GM23338 (cell line): Measurements from ENCODE around the gene MYL4. TPM values are rescaled to one million over a fixed set of nuclear protein-coding genes. Genes with fewer than 3 reads are reported as not detected.

ENCODE experiments used
- ATAC-seq: fragments of 200-7000 bp; cut with Tn5 transposase; 3 replicates; pipeline ENCODE4 v1.9.1; 2020
- DNase-seq: peaks from one replicate; pipeline ENCODE4 v3.0.0-alpha.2; 2015; ENCODE audit warnings: low spot score
- H2AFZ ChIP-seq: fragments of 200-600 bp; sonication (generic); 2 replicates; pipeline ENCODE4 v1.8.0; 2016; ENCODE audit warnings: antibody characterized with exemption, mild to moderate bottlenecking, moderate library complexity
- H3F3A ChIP-seq: fragments of 200-600 bp; sonication (generic); replicated peaks from 2 replicates; pipeline ENCODE4 v1.8.0; 2017; ENCODE audit warnings: antibody characterized with exemption, mixed run types, low read depth
- H3K27ac ChIP-seq: fragments of 200-600 bp; sonication (generic); 2 replicates; pipeline ENCODE4 v1.6.1; 2016; ENCODE audit warnings: low read depth
- H3K27me3 ChIP-seq: fragments of 200-600 bp; sonication (generic); 2 replicates; pipeline ENCODE4 v1.8.0; 2016; ENCODE audit warnings: mild to moderate bottlenecking, mixed run types, moderate library complexity; ENCODE audit not compliant: insufficient read depth
- H3K36me3 ChIP-seq: fragments of 200-600 bp; sonication (generic); 2 replicates; pipeline ENCODE4 v1.8.0; 2016; ENCODE audit warnings: mild to moderate bottlenecking; ENCODE audit not compliant: insufficient read depth
- H3K4me1 ChIP-seq: fragments of 200-600 bp; sonication (generic); 2 replicates; pipeline ENCODE4 v1.8.0; 2016; ENCODE audit warnings: mild to moderate bottlenecking, moderate library complexity; ENCODE audit not compliant: insufficient read depth
- H3K4me2 ChIP-seq: fragments of 200-600 bp; sonication (generic); 2 replicates; pipeline ENCODE4 v1.7.1; 2017; ENCODE audit warnings: mixed run types
- H3K4me3 ChIP-seq: fragments of 200-600 bp; sonication (generic); 2 replicates; pipeline ENCODE4 v1.6.1; 2016; ENCODE audit warnings: mixed run types
- H3K79me2 ChIP-seq: fragments of 200-600 bp; sonication (generic); replicated peaks from 2 replicates; pipeline ENCODE4 v1.8.0; 2017; ENCODE audit warnings: mild to moderate bottlenecking; ENCODE audit not compliant: insufficient read depth
- H3K9me2 ChIP-seq: fragments of 200-600 bp; sonication (generic); 2 replicates; pipeline ENCODE4 v1.8.0; 2017; ENCODE audit not compliant: insufficient read depth
- H4K20me1 ChIP-seq: fragments of 200-600 bp; sonication (generic); replicated peaks from 2 replicates; pipeline ENCODE4 v1.8.0; 2017; ENCODE audit warnings: mild to moderate bottlenecking; ENCODE audit not compliant: insufficient read depth
- H3K27ac Mint-ChIP-seq: 2 replicates; pipeline ENCODE4 v1.8.0; 2020; ENCODE audit warnings: inconsistent platforms, mild to moderate bottlenecking, moderate library complexity, mixed read lengths
- H3K27me3 Mint-ChIP-seq: 3 replicates; pipeline ENCODE4 v1.8.0; 2022; ENCODE audit warnings: low read depth, mild to moderate bottlenecking, moderate library complexity, mixed read lengths, inconsistent platforms; ENCODE audit not compliant: insufficient read depth, poor library complexity
- H3K36me3 Mint-ChIP-seq: 3 replicates; pipeline ENCODE4 v1.8.0; 2021; ENCODE audit warnings: low read depth, mild to moderate bottlenecking, inconsistent platforms, moderate library complexity, mixed read lengths
- H3K4me1 Mint-ChIP-seq: 3 replicates; pipeline ENCODE4 v1.8.0; 2020; ENCODE audit warnings: mild to moderate bottlenecking, inconsistent platforms, mixed read lengths
- H3K4me3 Mint-ChIP-seq: 3 replicates; pipeline ENCODE4 v1.8.0; 2021; ENCODE audit warnings: moderate library complexity, mild to moderate bottlenecking, inconsistent platforms, mixed read lengths
- H3K9me3 Mint-ChIP-seq: 3 replicates; pipeline ENCODE4 v1.8.0; 2020; ENCODE audit warnings: moderate library complexity, mild to moderate bottlenecking, inconsistent platforms, mixed read lengths
- CREB1 ChIP-seq: fragments of 250-450 bp; sonication (Bioruptor Pico); IDR thresholded peaks from 2 replicates; pipeline ENCODE4 v1.5.0; 2020; ENCODE audit warnings: low read depth, mild to moderate bottlenecking, moderate library complexity
- EZH2 ChIP-seq: fragments of 200-600 bp; sonication (generic); IDR thresholded peaks from one replicate; pipeline ENCODE4 v1.8.0; 2017; ENCODE audit warnings: antibody characterized with exemption, mild to moderate bottlenecking, low read depth; ENCODE audit not compliant: unreplicated experiment
- EZH2phosphoT487 ChIP-seq: fragments of 200-600 bp; sonication (generic); IDR thresholded peaks from one replicate; pipeline ENCODE4 v1.8.1; 2018; ENCODE audit warnings: antibody characterized with exemption; ENCODE audit not compliant: unreplicated experiment
- JUNB ChIP-seq: IDR thresholded peaks from one replicate; pipeline ENCODE4 v1.6.1; 2016; ENCODE audit warnings: antibody characterized with exemption; ENCODE audit not compliant: unreplicated experiment
- NANOG ChIP-seq: IDR thresholded peaks from 2 replicates; pipeline ENCODE4 v1.6.1; 2016; ENCODE audit warnings: antibody characterized with exemption, borderline replicate concordance
- POLR2AphosphoS5 ChIP-seq: IDR thresholded peaks from 2 replicates; pipeline ENCODE4 v1.6.1; 2016; ENCODE audit warnings: antibody characterized with exemption, low read depth
- STAT1 ChIP-seq: IDR thresholded peaks from one replicate; pipeline ENCODE4 v1.6.1; 2016; ENCODE audit warnings: antibody characterized with exemption; ENCODE audit not compliant: unreplicated experiment
- ZNF114 ChIP-seq: fragments of 250-450 bp; sonication (Bioruptor Pico); IDR thresholded peaks from 2 replicates; pipeline ENCODE4 v1.5.0; 2020; ENCODE audit warnings: mild to moderate bottlenecking, moderate library complexity
- ZNF331 ChIP-seq: fragments of 250-450 bp; sonication (Bioruptor Pico); IDR thresholded peaks from 2 replicates; pipeline ENCODE4 v1.5.0; 2020; ENCODE audit warnings: low read depth, mild to moderate bottlenecking, moderate library complexity
- polyA plus RNA-seq: library from polyadenylated mRNA; unstranded; fragments of >200 nt; fragmentation: Nextera tagmentation; extraction: Ambion mirVana; gene quantifications from 2 replicates; pipeline ENCODE4 v1.2.1, GENCODE V29; 2016
- total RNA-seq: library from RNA; depleted of rRNA; stranded (reverse); fragments of >200 nt; shearing (Covaris generic); gene quantifications from 2 replicates; pipeline ENCODE4 v1.2.3, GENCODE V29; 2014
- TF ChIP-seq, protein P1 (sequence below): IDR thresholded peaks from 2 replicates; pipeline ENCODE4 v1.6.1; 2016; ENCODE audit warnings: antibody characterized with exemption
- TF ChIP-seq, protein P2 (sequence below): fragments of 250-450 bp; sonication (Bioruptor Pico); IDR thresholded peaks from 2 replicates; pipeline ENCODE4 v1.5.0; 2020; ENCODE audit warnings: mild to moderate bottlenecking, moderate library complexity
- TF ChIP-seq, protein P3 (sequence below), 2 experiments: fragments of 200-600 bp in 1 of 2; sonication (generic) in 1 of 2; conservative IDR thresholded peaks; 2 replicates each; pipeline versions ENCODE4 v1.5.1 to v1.6.1; 2016 to 2017; ENCODE audit warnings: antibody characterized with exemption in 2 of 2, low read depth in 2 of 2, mild to moderate bottlenecking in 2 of 2, moderate library complexity in 1 of 2
- TF ChIP-seq, protein P4 (sequence below): IDR thresholded peaks from one replicate; pipeline ENCODE4 v1.6.1; 2018; ENCODE audit warnings: antibody characterized with exemption; ENCODE audit not compliant: unreplicated experiment

MYL4 gene
- total and polyA plus RNA-seq, 2 experiments from 2014 or later = 0.44 TPM; not detected in 1

DNA sequence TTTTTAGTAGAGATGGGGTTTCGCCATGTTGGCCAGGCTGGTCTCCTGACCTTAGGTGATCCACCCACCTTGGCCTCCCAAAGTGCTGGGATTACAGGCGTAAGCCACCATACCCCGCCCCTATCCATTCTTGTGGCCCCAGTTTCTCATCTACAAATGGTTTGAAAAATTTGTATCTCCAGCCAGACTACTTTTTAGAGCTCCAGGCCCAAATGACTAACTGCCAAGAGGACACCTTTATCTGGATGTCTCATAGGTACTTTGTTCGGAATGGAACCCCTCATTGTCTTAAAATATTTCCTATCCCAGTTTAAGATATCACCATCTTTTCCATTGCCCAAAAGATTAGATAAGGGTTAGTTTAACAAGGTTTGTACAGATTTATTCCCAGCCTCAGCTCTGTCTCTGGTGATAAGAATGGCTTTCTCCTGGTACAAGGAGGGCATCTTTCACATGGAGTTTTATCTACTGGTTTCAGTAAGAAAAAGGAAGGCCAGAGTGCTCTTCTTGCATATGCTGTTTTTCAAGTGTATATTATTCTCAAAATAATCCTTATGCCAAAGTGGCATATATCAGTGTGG lies 15.1 kb upstream of the MYL4 start:
- H3K79me2 ChIP-seq = no peaks in the 10 kb centered on the region
- H3K36me3 Mint-ChIP-seq = no peaks in the 10 kb centered on the region; the same call in 2 of the 3 replicates
- H3K4me3 ChIP-seq = no peak overlapping the region
- no peak overlapping the region for H3K27ac Mint-ChIP-seq
- no peaks in the 10 kb centered on the region for H4K20me1 ChIP-seq
- H3K36me3 ChIP-seq = no peaks in the 10 kb centered on the region
- H3K27me3 Mint-ChIP-seq = peaks cover 9% of the 10 kb centered on the region
- peaks cover 4% of the 10 kb centered on the region; the same call in 1 of the 2 replicates for H3K4me1 ChIP-seq
- peaks cover 4% of the 10 kb centered on the region; the same call in 2 of the 3 replicates for H3K4me1 Mint-ChIP-seq
- H3K27ac ChIP-seq = no peak overlapping the region
- TF ChIP-seq ZNF331 (CRISPR knock-in tag) = no peak
- no peak for TF ChIP-seq EZH2
- no peak for TF ChIP-seq STAT1
- TF ChIP-seq, protein P1, sequence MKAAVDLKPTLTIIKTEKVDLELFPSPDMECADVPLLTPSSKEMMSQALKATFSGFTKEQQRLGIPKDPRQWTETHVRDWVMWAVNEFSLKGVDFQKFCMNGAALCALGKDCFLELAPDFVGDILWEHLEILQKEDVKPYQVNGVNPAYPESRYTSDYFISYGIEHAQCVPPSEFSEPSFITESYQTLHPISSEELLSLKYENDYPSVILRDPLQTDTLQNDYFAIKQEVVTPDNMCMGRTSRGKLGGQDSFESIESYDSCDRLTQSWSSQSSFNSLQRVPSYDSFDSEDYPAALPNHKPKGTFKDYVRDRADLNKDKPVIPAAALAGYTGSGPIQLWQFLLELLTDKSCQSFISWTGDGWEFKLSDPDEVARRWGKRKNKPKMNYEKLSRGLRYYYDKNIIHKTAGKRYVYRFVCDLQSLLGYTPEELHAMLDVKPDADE = no peak
- TF ChIP-seq EZH2phosphoT487 = no peak
- no peak for TF ChIP-seq NANOG
- TF ChIP-seq JUNB = no peak
- TF ChIP-seq, protein P2, sequence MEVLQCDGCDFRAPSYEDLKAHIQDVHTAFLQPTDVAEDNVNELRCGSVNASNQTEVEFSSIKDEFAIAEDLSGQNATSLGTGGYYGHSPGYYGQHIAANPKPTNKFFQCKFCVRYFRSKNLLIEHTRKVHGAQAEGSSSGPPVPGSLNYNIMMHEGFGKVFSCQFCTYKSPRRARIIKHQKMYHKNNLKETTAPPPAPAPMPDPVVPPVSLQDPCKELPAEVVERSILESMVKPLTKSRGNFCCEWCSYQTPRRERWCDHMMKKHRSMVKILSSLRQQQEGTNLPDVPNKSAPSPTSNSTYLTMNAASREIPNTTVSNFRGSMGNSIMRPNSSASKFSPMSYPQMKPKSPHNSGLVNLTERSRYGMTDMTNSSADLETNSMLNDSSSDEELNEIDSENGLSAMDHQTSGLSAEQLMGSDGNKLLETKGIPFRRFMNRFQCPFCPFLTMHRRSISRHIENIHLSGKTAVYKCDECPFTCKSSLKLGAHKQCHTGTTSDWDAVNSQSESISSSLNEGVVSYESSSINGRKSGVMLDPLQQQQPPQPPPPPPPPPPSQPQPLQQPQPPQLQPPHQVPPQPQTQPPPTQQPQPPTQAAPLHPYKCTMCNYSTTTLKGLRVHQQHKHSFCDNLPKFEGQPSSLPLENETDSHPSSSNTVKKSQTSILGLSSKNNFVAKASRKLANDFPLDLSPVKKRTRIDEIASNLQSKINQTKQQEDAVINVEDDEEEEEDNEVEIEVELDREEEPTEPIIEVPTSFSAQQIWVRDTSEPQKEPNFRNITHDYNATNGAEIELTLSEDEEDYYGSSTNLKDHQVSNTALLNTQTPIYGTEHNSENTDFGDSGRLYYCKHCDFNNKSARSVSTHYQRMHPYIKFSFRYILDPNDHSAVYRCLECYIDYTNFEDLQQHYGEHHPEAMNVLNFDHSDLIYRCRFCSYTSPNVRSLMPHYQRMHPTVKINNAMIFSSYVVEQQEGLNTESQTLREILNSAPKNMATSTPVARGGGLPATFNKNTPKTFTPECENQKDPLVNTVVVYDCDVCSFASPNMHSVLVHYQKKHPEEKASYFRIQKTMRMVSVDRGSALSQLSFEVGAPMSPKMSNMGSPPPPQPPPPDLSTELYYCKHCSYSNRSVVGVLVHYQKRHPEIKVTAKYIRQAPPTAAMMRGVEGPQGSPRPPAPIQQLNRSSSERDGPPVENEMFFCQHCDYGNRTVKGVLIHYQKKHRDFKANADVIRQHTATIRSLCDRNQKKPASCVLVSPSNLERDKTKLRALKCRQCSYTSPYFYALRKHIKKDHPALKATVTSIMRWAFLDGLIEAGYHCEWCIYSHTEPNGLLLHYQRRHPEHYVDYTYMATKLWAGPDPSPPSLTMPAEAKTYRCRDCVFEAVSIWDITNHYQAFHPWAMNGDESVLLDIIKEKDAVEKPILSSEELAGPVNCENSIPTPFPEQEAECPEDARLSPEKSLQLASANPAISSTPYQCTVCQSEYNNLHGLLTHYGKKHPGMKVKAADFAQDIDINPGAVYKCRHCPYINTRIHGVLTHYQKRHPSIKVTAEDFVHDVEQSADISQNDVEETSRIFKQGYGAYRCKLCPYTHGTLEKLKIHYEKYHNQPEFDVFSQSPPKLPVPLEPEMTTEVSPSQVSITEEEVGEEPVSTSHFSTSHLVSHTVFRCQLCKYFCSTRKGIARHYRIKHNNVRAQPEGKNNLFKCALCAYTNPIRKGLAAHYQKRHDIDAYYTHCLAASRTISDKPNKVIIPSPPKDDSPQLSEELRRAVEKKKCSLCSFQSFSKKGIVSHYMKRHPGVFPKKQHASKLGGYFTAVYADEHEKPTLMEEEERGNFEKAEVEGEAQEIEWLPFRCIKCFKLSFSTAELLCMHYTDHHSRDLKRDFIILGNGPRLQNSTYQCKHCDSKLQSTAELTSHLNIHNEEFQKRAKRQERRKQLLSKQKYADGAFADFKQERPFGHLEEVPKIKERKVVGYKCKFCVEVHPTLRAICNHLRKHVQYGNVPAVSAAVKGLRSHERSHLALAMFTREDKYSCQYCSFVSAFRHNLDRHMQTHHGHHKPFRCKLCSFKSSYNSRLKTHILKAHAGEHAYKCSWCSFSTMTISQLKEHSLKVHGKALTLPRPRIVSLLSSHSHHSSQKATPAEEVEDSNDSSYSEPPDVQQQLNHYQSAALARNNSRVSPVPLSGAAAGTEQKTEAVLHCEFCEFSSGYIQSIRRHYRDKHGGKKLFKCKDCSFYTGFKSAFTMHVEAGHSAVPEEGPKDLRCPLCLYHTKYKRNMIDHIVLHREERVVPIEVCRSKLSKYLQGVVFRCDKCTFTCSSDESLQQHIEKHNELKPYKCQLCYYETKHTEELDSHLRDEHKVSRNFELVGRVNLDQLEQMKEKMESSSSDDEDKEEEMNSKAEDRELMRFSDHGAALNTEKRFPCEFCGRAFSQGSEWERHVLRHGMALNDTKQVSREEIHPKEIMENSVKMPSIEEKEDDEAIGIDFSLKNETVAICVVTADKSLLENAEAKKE (CRISPR knock-in tag) = no peak
- TF ChIP-seq POLR2AphosphoS5 = no peak
- TF ChIP-seq, protein P3, sequence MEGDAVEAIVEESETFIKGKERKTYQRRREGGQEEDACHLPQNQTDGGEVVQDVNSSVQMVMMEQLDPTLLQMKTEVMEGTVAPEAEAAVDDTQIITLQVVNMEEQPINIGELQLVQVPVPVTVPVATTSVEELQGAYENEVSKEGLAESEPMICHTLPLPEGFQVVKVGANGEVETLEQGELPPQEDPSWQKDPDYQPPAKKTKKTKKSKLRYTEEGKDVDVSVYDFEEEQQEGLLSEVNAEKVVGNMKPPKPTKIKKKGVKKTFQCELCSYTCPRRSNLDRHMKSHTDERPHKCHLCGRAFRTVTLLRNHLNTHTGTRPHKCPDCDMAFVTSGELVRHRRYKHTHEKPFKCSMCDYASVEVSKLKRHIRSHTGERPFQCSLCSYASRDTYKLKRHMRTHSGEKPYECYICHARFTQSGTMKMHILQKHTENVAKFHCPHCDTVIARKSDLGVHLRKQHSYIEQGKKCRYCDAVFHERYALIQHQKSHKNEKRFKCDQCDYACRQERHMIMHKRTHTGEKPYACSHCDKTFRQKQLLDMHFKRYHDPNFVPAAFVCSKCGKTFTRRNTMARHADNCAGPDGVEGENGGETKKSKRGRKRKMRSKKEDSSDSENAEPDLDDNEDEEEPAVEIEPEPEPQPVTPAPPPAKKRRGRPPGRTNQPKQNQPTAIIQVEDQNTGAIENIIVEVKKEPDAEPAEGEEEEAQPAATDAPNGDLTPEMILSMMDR (conservative IDR thresholded peaks at IDR 0.05; ENCODE audit: low read depth in 2 of 2) = no peak
- TF ChIP-seq ZNF114 (CRISPR knock-in tag) = no peak
- TF ChIP-seq CREB1 = no peak
- TF ChIP-seq, protein P4, sequence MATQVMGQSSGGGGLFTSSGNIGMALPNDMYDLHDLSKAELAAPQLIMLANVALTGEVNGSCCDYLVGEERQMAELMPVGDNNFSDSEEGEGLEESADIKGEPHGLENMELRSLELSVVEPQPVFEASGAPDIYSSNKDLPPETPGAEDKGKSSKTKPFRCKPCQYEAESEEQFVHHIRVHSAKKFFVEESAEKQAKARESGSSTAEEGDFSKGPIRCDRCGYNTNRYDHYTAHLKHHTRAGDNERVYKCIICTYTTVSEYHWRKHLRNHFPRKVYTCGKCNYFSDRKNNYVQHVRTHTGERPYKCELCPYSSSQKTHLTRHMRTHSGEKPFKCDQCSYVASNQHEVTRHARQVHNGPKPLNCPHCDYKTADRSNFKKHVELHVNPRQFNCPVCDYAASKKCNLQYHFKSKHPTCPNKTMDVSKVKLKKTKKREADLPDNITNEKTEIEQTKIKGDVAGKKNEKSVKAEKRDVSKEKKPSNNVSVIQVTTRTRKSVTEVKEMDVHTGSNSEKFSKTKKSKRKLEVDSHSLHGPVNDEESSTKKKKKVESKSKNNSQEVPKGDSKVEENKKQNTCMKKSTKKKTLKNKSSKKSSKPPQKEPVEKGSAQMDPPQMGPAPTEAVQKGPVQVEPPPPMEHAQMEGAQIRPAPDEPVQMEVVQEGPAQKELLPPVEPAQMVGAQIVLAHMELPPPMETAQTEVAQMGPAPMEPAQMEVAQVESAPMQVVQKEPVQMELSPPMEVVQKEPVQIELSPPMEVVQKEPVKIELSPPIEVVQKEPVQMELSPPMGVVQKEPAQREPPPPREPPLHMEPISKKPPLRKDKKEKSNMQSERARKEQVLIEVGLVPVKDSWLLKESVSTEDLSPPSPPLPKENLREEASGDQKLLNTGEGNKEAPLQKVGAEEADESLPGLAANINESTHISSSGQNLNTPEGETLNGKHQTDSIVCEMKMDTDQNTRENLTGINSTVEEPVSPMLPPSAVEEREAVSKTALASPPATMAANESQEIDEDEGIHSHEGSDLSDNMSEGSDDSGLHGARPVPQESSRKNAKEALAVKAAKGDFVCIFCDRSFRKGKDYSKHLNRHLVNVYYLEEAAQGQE = no peak
- no peak overlapping the region for H2AFZ ChIP-seq
- H3K4me2 ChIP-seq = no peak overlapping the region
- no peaks in the 10 kb centered on the region; the same call in 2 of the 3 replicates for H3K9me3 Mint-ChIP-seq
- no peaks in the 10 kb centered on the region for H3F3A ChIP-seq
- DNase-seq (no peak), ATAC-seq (no peak)
- H3K9me2 ChIP-seq = no peaks in the 10 kb centered on the region
- H3K4me3 Mint-ChIP-seq = no peak overlapping the region
- no peaks in the 10 kb centered on the region for H3K27me3 ChIP-seq
